ENCODE measurements around the gene OR6K6. TPM values are rescaled to one million over a fixed set of nuclear protein-coding genes. Genes with fewer than 3 reads are reported as not detected.

OR6K6 gene
- total RNA-seq (not detected in 2 replicates), polyA plus RNA-seq (not detected in 2 replicates)

- Histone ChIP-seq H3K9me2 (replicated peaks; ENCODE audit: insufficient read depth) (no peaks in the 10 kb centered on the region), H3K79me2 (no peaks in the 10 kb centered on the region), H3K4me3 (no peak within 1 kb of the TSS), H3K27ac (no peak within 1 kb of the TSS), H3K4me2 (no peak within 1 kb of the TSS), H3K4me1 (ENCODE audit: insufficient read depth) (no peaks in the 10 kb centered on the region), H2AFZ (no peak within 1 kb of the TSS), H3K27me3 (no peaks in the 10 kb centered on the region), H3K9me3 (ENCODE audit: low read depth) (no peaks in the 10 kb centered on the region), H4K20me1 (ENCODE audit: insufficient read depth, poor library complexity, severe bottlenecking) (no peaks in the 10 kb centered on the region), H3K36me3 (replicated peaks; ENCODE audit: insufficient read depth, low read depth) (no peaks in the 10 kb centered on the region)
- no peak for DNase-seq (ENCODE audit: low spot score)
- WGBS (ENCODE audit: low lambda C conversion rate, missing lambda C conversion rate): 70% methylated on average over 2 of the region's 2 CpGs
- TF ChIP-seq EZH2phosphoT487 (IDR thresholded peaks at IDR 0.05; ENCODE audit: low read depth, severe bottlenecking, unreplicated experiment) (no peak), CTCF (IDR thresholded peaks at IDR 0.05; ENCODE audit: poor library complexity) (no peak)
These were observed at the start of gene OR6K6 for GRCh38 chr1:158754420-158754819. Gene OR6K6 (plus strand): TSS chr1:158754720. CDS start chr1:158754888, 168 bp downstream.

GRCh38 chr1:158706096-158706495, 48.4 kb upstream of the OR6K6 start:
- WGBS (ENCODE audit: low lambda C conversion rate, missing lambda C conversion rate): 70% methylated on average over 2 of the region's 2 CpGs

GRCh38 chr1:158711098-158711497, 43.4 kb upstream of the OR6K6 start:
- Histone ChIP-seq H3K36me3 (replicated peaks; ENCODE audit: insufficient read depth, low read depth) (no peaks in the 10 kb centered on the region), H3K79me2 (no peaks in the 10 kb centered on the region), H3K9me3 (ENCODE audit: low read depth) (no peaks in the 10 kb centered on the region), H4K20me1 (ENCODE audit: insufficient read depth, poor library complexity, severe bottlenecking) (no peaks in the 10 kb centered on the region), H3K4me1 (ENCODE audit: insufficient read depth) (no peaks in the 10 kb centered on the region), H2AFZ (no peak overlapping the region), H3K9me2 (replicated peaks; ENCODE audit: insufficient read depth) (no peaks in the 10 kb centered on the region), H3K27ac (no peak overlapping the region), H3K4me3 (no peak overlapping the region), H3K4me2 (no peak overlapping the region), H3K27me3 (no peaks in the 10 kb centered on the region)
- DNase-seq (ENCODE audit: low spot score): no peak
- TF ChIP-seq EZH2phosphoT487 (IDR thresholded peaks at IDR 0.05; ENCODE audit: low read depth, severe bottlenecking, unreplicated experiment) (no peak), CTCF (IDR thresholded peaks at IDR 0.05; ENCODE audit: poor library complexity) (no peak), EZH2 (IDR thresholded peaks at IDR 0.05; ENCODE audit: borderline replicate concordance) (no peak)
- 79% methylated on average over 4 of the region's 4 CpGs for WGBS (ENCODE audit: low lambda C conversion rate, missing lambda C conversion rate)

More at GRCh38 chr1:158706096-158706495, 48.4 kb upstream of the OR6K6 start:
- no peaks in the 10 kb centered on the region for H3K36me3 ChIP-seq (replicated peaks; ENCODE audit: insufficient read depth, low read depth)
- H3K27ac ChIP-seq: no peak overlapping the region
- no peaks in the 10 kb centered on the region for H3K9me3 ChIP-seq (ENCODE audit: low read depth)
- TF ChIP-seq EZH2phosphoT487 (IDR thresholded peaks at IDR 0.05; ENCODE audit: low read depth, severe bottlenecking, unreplicated experiment): no peak
- no peak for TF ChIP-seq EZH2 (IDR thresholded peaks at IDR 0.05; ENCODE audit: borderline replicate concordance)
- no peak for TF ChIP-seq CTCF (IDR thresholded peaks at IDR 0.05; ENCODE audit: poor library complexity)
- H4K20me1 ChIP-seq (ENCODE audit: insufficient read depth, poor library complexity, severe bottlenecking): no peaks in the 10 kb centered on the region
- H2AFZ ChIP-seq: no peak overlapping the region
- no peaks in the 10 kb centered on the region for H3K79me2 ChIP-seq
- H3K4me3 ChIP-seq: no peak overlapping the region
- no peak for DNase-seq (ENCODE audit: low spot score)
- no peak overlapping the region for H3K4me2 ChIP-seq
- no peaks in the 10 kb centered on the region for H3K9me2 ChIP-seq (replicated peaks; ENCODE audit: insufficient read depth)
- H3K27me3 ChIP-seq: no peaks in the 10 kb centered on the region
- no peaks in the 10 kb centered on the region for H3K4me1 ChIP-seq (ENCODE audit: insufficient read depth)

GRCh38 chr1:158714754-158715153, 39.8 kb upstream of the OR6K6 start:
- Histone ChIP-seq H3K4me2 (no peak overlapping the region), H3K9me3 (ENCODE audit: low read depth) (no peaks in the 10 kb centered on the region), H3K4me3 (no peak overlapping the region), H3K4me1 (ENCODE audit: insufficient read depth) (no peaks in the 10 kb centered on the region), H3K27ac (no peak overlapping the region), H3K9me2 (replicated peaks; ENCODE audit: insufficient read depth) (no peaks in the 10 kb centered on the region), H3K36me3 (replicated peaks; ENCODE audit: insufficient read depth, low read depth) (no peaks in the 10 kb centered on the region), H4K20me1 (ENCODE audit: insufficient read depth, poor library complexity, severe bottlenecking) (no peaks in the 10 kb centered on the region), H3K79me2 (no peaks in the 10 kb centered on the region), H2AFZ (no peak overlapping the region), H3K27me3 (no peaks in the 10 kb centered on the region)
- TF ChIP-seq EZH2 (IDR thresholded peaks at IDR 0.05; ENCODE audit: borderline replicate concordance): no peak
- no peak for TF ChIP-seq CTCF (IDR thresholded peaks at IDR 0.05; ENCODE audit: poor library complexity)
- no peak for TF ChIP-seq EZH2phosphoT487 (IDR thresholded peaks at IDR 0.05; ENCODE audit: low read depth, severe bottlenecking, unreplicated experiment)
- DNase-seq (ENCODE audit: low spot score): no peak
- 55% methylated on average over 1 of the region's 1 CpG for WGBS (ENCODE audit: low lambda C conversion rate, missing lambda C conversion rate)

Measured in hepatocyte (in vitro differentiated cells).